Vagina (tissue), 2 donors: ENCODE measurements around the gene MCM3AP. TPM values are rescaled to one million over a fixed set of nuclear protein-coding genes. Genes with fewer than 3 reads are reported as not detected.
A peak's percentile ranks its signal among the peaks of the same experiment; 100 is the strongest.

Source experiments
- DNase-seq, 2 donors: peaks; one replicate each; pipeline ENCODE4 v3.0.0-alpha.2; 2017; ENCODE audit errors: extremely low spot score in 2 of 2
- H3K27ac ChIP-seq: fragments of 200-600 bp; sonication (generic); one replicate; pipeline ENCODE4 v1.5.1; 2019
- H3K27me3 ChIP-seq: fragments of 200-600 bp; sonication (generic); one replicate; pipeline ENCODE4 v1.5.1; 2019
- H3K36me3 ChIP-seq, 2 donors: fragments of 200-600 bp; sonication (generic); one replicate each; pipeline ENCODE4 v1.5.1; 2017 to 2019
- H3K4me1 ChIP-seq: fragments of 200-600 bp; sonication (generic); one replicate; pipeline ENCODE4 v1.5.1; 2019
- H3K4me3 ChIP-seq, 2 donors: fragments of 200-600 bp; sonication (generic); 1 replicate in 1 of 2; 2 replicates in 1 of 2; pipeline ENCODE4 v1.5.1; 2016 to 2019
- H3K9me3 ChIP-seq: fragments of 200-600 bp; sonication (generic); one replicate; pipeline ENCODE4 v1.5.1; 2019
- POLR2A ChIP-seq, 2 donors: fragments of 450-650 bp; IDR thresholded peaks; one replicate each; pipeline ENCODE4 v1.6.1; 2017; ENCODE audit warnings: antibody characterized with exemption in 2 of 2, mild to moderate bottlenecking in 2 of 2, moderate library complexity in 2 of 2
- POLR2AphosphoS5 ChIP-seq, 2 donors: sonication (generic); formaldehyde crosslinking; IDR thresholded peaks; one replicate each; pipeline ENCODE4 v1.9.0; 2017; ENCODE audit warnings: antibody characterized with exemption in 2 of 2, mild to moderate bottlenecking in 2 of 2, low read depth in 1 of 2; ENCODE audit not compliant: insufficient read depth in 1 of 2
- intact Hi-C: fragments of 100-400 bp; cut with DNase I; formaldehyde crosslinking; loops from one replicate; pipeline ENCODE4 v1.15.1; 2023
- total RNA-seq: library from RNA; depleted of rRNA; stranded (reverse); fragments of >200 nt; gene quantifications from one replicate; pipeline ENCODE4 v1.2.3, GENCODE V29; 2016
- TF ChIP-seq, protein P1 (sequence below), 3 experiments: fragments of 450-650 bp in 2 of 3; fragments of 200-600 bp in 1 of 3; sonication (generic) in 1 of 3; IDR thresholded peaks; one replicate each; pipeline ENCODE4 v1.5.1; 2017 to 2019; ENCODE audit warnings: antibody characterized with exemption in 3 of 3, mild to moderate bottlenecking in 2 of 3, moderate library complexity in 2 of 3

MCM3AP gene
- total RNA-seq, 1 donor from 2014 or later: 115 TPM

GRCh38 chr21:46190491-46191131 lies 94.8 kb downstream of the MCM3AP start:
- TF ChIP-seq POLR2AphosphoS5 (IDR thresholded peaks at IDR 0.05; ENCODE audit: insufficient read depth in 1 of 2, low read depth in 1 of 2): no peak
- peak in 1 of 2 donors; percentile 84 for DNase-seq
- no peaks in the 10 kb centered on the region for H3K27me3 ChIP-seq
- peaks cover 42% of the 10 kb centered on the region for H3K4me1 ChIP-seq
- peak overlapping the region; percentile 93 for H3K27ac ChIP-seq
- peaks cover 0 to 35% of the 10 kb centered on the region in 2 donors for H3K36me3 ChIP-seq
- intact Hi-C loops: no loop called here
- H3K9me3 ChIP-seq: no peaks in the 10 kb centered on the region
- no peak overlapping the region for H3K4me3 ChIP-seq

GRCh38 chr21:46189959-46190490 lies 95.4 kb downstream of the MCM3AP start:
- no peak overlapping the region for H3K4me3 ChIP-seq
- no peak for TF ChIP-seq POLR2AphosphoS5 (IDR thresholded peaks at IDR 0.05; ENCODE audit: insufficient read depth in 1 of 2, low read depth in 1 of 2)
- TF ChIP-seq, protein P1, sequence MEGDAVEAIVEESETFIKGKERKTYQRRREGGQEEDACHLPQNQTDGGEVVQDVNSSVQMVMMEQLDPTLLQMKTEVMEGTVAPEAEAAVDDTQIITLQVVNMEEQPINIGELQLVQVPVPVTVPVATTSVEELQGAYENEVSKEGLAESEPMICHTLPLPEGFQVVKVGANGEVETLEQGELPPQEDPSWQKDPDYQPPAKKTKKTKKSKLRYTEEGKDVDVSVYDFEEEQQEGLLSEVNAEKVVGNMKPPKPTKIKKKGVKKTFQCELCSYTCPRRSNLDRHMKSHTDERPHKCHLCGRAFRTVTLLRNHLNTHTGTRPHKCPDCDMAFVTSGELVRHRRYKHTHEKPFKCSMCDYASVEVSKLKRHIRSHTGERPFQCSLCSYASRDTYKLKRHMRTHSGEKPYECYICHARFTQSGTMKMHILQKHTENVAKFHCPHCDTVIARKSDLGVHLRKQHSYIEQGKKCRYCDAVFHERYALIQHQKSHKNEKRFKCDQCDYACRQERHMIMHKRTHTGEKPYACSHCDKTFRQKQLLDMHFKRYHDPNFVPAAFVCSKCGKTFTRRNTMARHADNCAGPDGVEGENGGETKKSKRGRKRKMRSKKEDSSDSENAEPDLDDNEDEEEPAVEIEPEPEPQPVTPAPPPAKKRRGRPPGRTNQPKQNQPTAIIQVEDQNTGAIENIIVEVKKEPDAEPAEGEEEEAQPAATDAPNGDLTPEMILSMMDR (IDR thresholded peaks at IDR 0.05): no peak
- no peak for TF ChIP-seq POLR2A (IDR thresholded peaks at IDR 0.05)
- no peak for DNase-seq
- H3K27ac ChIP-seq: peak overlapping the region; percentile 93
- H3K36me3 ChIP-seq: peaks cover 0 to 30% of the 10 kb centered on the region in 2 donors
- H3K27me3 ChIP-seq: no peaks in the 10 kb centered on the region
- peaks cover 48% of the 10 kb centered on the region for H3K4me1 ChIP-seq
- intact Hi-C loops: no loop called here
- no peaks in the 10 kb centered on the region for H3K9me3 ChIP-seq

GRCh38 chr21:46189213-46189958 lies 96.0 kb downstream of the MCM3AP start:
- TF ChIP-seq, protein P1 (IDR thresholded peaks at IDR 0.05): no peak
- TF ChIP-seq POLR2AphosphoS5 (IDR thresholded peaks at IDR 0.05; ENCODE audit: insufficient read depth in 1 of 2, low read depth in 1 of 2): no peak
- no peak for TF ChIP-seq POLR2A (IDR thresholded peaks at IDR 0.05)
- peaks cover 0 to 23% of the 10 kb centered on the region in 2 donors for H3K36me3 ChIP-seq

DNA sequence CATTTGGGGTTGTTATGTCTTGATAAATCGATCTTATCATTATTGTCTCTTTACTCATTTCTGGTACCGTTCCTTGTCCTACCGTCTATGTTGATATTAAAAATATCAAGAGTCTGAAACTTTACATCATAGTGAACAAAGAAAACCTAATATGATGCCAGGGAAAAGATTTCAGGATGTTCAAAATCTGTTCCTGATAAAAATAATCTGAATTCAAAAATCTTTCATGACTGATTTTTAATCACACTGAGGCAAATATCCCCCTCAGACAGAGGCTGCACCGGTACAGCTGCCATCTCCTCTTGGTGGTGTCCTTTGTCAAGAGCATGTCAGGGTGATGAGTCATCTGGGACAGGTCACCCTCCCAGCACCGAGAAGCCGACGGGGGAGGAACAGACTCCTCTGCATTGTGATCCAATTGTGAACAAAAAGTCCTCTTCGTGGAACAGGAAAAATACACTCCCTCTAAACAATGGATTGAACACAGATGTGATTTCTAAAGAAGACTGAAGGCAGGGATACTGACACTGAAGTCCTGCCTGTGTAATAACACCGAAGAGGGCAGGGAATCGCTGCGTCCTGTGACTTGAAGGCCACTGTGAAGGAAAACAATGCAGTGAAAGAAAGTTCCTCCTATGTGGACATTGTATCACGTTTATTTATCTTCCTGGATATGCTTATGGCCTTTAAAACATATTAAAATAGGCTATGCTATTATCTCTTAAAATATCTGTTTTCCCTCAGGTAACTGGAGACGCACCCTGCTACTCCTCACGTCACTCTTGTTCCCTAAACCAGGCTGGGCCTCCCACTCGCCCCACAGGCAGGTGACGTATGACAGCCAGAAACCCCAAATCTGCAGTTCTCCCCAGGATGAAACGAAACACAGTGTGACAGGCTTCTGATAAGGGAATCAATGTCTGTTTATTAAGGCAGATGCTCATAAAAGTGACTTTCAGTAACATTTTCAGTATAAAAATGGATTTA lies 96.9 kb downstream of the MCM3AP start:
- Histone ChIP-seq H3K36me3 (peaks cover 0 to 14% of the 10 kb centered on the region in 2 donors), H3K4me1 (peaks cover 54% of the 10 kb centered on the region), H3K9me3 (no peaks in the 10 kb centered on the region), H3K27me3 (no peaks in the 10 kb centered on the region), H3K27ac (peak overlapping the region; percentile 93), H3K4me3 (no peak overlapping the region)
- DNase-seq: peak in 1 of 2 donors; percentile 94
- intact Hi-C loops: no loop called here
- TF ChIP-seq POLR2A (IDR thresholded peaks at IDR 0.05) (no peak), POLR2AphosphoS5 (IDR thresholded peaks at IDR 0.05; ENCODE audit: insufficient read depth in 1 of 2, low read depth in 1 of 2) (peak in 1 of 2 donors; percentile 76)

More at GRCh38 chr21:46189213-46189958, 96.0 kb downstream of the MCM3AP start:
- no peaks in the 10 kb centered on the region for H3K9me3 ChIP-seq
- intact Hi-C loops: no loop called here
- H3K4me3 ChIP-seq: no peak overlapping the region
- H3K4me1 ChIP-seq: peaks cover 48% of the 10 kb centered on the region
- DNase-seq: peak in 1 of 2 donors; percentile 83
- peak overlapping the region; percentile 93 for H3K27ac ChIP-seq
- no peaks in the 10 kb centered on the region for H3K27me3 ChIP-seq

DNA sequence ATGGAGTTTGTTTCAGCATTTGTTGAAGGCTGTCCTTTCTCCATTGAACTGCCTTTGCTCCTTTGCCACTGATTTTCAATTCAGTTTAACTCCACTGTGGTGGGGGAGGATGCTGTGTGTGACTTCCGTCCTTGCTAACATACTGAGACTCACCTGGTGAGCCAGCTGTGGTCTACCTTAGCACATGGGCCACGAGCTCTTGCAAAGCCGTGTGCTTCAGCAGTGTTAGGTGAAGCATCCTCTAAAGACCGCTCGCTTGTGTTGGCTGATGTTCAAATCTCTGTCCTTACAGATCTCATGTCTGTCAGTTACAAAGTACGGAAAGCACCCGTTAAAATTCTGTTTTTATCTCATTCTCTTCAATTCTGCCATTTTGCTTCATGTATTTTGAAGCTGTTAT lies 97.6 kb downstream of the MCM3AP start:
- DNase-seq: no peak
- intact Hi-C loops: no loop called here
- H3K27me3 ChIP-seq: no peaks in the 10 kb centered on the region
- H3K27ac ChIP-seq: peak overlapping the region; percentile 93
- TF ChIP-seq POLR2AphosphoS5 (IDR thresholded peaks at IDR 0.05; ENCODE audit: insufficient read depth in 1 of 2, low read depth in 1 of 2) (no peak), POLR2A (IDR thresholded peaks at IDR 0.05) (no peak)
- TF ChIP-seq, protein P1 (IDR thresholded peaks at IDR 0.05): no peak
- no peaks in the 10 kb centered on the region for H3K9me3 ChIP-seq
- peaks cover 59% of the 10 kb centered on the region for H3K4me1 ChIP-seq
- H3K4me3 ChIP-seq: no peak overlapping the region
- peaks cover 0 to 12% of the 10 kb centered on the region in 2 donors for H3K36me3 ChIP-seq
